K562 (cell line): ENCODE data around the gene MRM2. TPM values are rescaled to one million over a fixed set of nuclear protein-coding genes. Genes with fewer than 3 reads are reported as not detected.

ENCODE experiments used
- ATAC-seq: fragments of 200-7000 bp; cut with Tn5 transposase; 3 replicates; pipeline ENCODE4 v1.9.1; 2020; ENCODE audit warnings: moderate library complexity
- BruUV-seq: library from RNA; stranded (reverse); fragments of 400-500 nt; replicated peaks from 2 replicates; lab custom pipeline; 2021; lab: Mats Ljungman, UMichigan
- CTCF ChIA-PET: fragments of 300-600 bp; formaldehyde crosslinking; extraction: SDS; loops from one replicate; lab custom pipeline; 2021; ENCODE audit warnings: low intra/inter-chr PET ratio; lab: Yijun Ruan, JAX
- POLR2A ChIA-PET: fragments of 300-600, 350-650 bp; sonication (Branson Sonifier 250); formaldehyde crosslinking; extraction: SDS; loops from one replicate; lab custom pipeline; 2021; ENCODE audit warnings: antibody characterized with exemption, inconsistent platforms; lab: Yijun Ruan, JAX
- DNase-seq, 4 experiments: peaks; one replicate each; pipeline versions ENCODE4 v3.0.0 to v3.0.0-alpha.2; 2011 to 2018; ENCODE audit warnings: low spot score in 3 of 4, mixed read lengths in 3 of 4; ENCODE audit errors: extremely low read depth in 1 of 4
- FAIRE-seq: peaks from 2 replicates; lab custom pipeline; 2011; peaks lifted over from hg19 to GRCh38; lab: Jason Lieb, UNC
- H2AFZ ChIP-seq: 2 replicates; pipeline ENCODE4 v1.6.0; 2011; ENCODE audit warnings: low read depth, low read length, control low read depth, inconsistent platforms
- H3K27ac ChIP-seq: fragments of 200-600 bp; 3 replicates; pipeline ENCODE4 v1.8.0; 2011; ENCODE audit warnings: low read depth, mild to moderate bottlenecking, control low read depth, inconsistent platforms, low read length, moderate library complexity, mixed read lengths; ENCODE audit errors: extremely low read depth
- H3K27me3 ChIP-seq, 2 experiments: fragments of 300-600 bp in 1 of 2; 2 replicates in 1 of 2; 3 replicates in 1 of 2; pipeline versions ENCODE4 v1.6.0 to v1.8.0; 2011; ENCODE audit warnings: inconsistent platforms in 2 of 2, low read length in 2 of 2, mild to moderate bottlenecking in 1 of 2, mixed read lengths in 1 of 2, moderate library complexity in 1 of 2; ENCODE audit not compliant: control insufficient read depth in 2 of 2, insufficient read depth in 2 of 2
- H3K36me3 ChIP-seq: fragments of 300-600 bp; 3 replicates; pipeline ENCODE4 v1.8.0; 2011; ENCODE audit warnings: mild to moderate bottlenecking, low read length, inconsistent platforms; ENCODE audit not compliant: control insufficient read depth, insufficient read depth
- H3K4me1 ChIP-seq, 2 experiments: fragments of 200-600 bp in 1 of 2; replicated peaks in 1 of 2; 2 replicates in 1 of 2; 3 replicates in 1 of 2; pipeline versions ENCODE4 v1.5.1 to v1.8.0; 2011; ENCODE audit warnings: inconsistent platforms in 2 of 2, low read length in 2 of 2, mild to moderate bottlenecking in 1 of 2, mixed read lengths in 1 of 2, moderate library complexity in 1 of 2; ENCODE audit not compliant: control insufficient read depth in 2 of 2, insufficient read depth in 2 of 2
- H3K4me2 ChIP-seq: 2 replicates; pipeline ENCODE4 v1.6.1; 2011; ENCODE audit warnings: low read length, control low read depth, inconsistent platforms, mixed read lengths; ENCODE audit not compliant: insufficient read depth
- H3K4me3 ChIP-seq: fragments of 200-600 bp; sonication (generic), shearing (Covaris generic); 2 replicates; pipeline ENCODE4 v1.5.1; 2016; ENCODE audit warnings: control low read depth, inconsistent platforms
- H3K79me2 ChIP-seq: fragments of 200-600 bp; 3 replicates; pipeline ENCODE4 v1.8.0; 2011; ENCODE audit warnings: low read length, inconsistent platforms; ENCODE audit not compliant: control insufficient read depth, insufficient read depth
- H3K9ac ChIP-seq, 2 experiments: 2 replicates each; pipeline versions ENCODE4 v1.6.0 to v1.6.1; 2011; ENCODE audit warnings: low read depth in 2 of 2, low read length in 2 of 2, control low read depth in 1 of 2, inconsistent platforms in 1 of 2, mild to moderate bottlenecking in 1 of 2, mixed read lengths in 1 of 2; ENCODE audit not compliant: insufficient read depth in 1 of 2
- H3K9me1 ChIP-seq: one replicate; pipeline ENCODE4 v1.6.0; 2011; ENCODE audit warnings: inconsistent platforms, mild to moderate bottlenecking, low read length, moderate library complexity; ENCODE audit not compliant: control insufficient read depth, insufficient read depth
- H3K9me3 ChIP-seq: replicated peaks from 2 replicates; pipeline ENCODE4 v1.5.1; 2011; ENCODE audit warnings: low read depth, low read length, inconsistent platforms; ENCODE audit not compliant: control insufficient read depth, insufficient read depth
- H4K20me1 ChIP-seq: replicated peaks from 2 replicates; pipeline ENCODE4 v1.6.1; 2011; ENCODE audit warnings: low read length, inconsistent platforms, mixed read lengths; ENCODE audit not compliant: control insufficient read depth, insufficient read depth
- NFIC ChIP-seq: fragments of 450-650 bp; IDR thresholded peaks from 2 replicates; pipeline ENCODE4 v1.6.1; 2017; ENCODE audit warnings: mild to moderate bottlenecking, inconsistent platforms
- RBM22 ChIP-seq: fragments of 200-400 bp; formaldehyde crosslinking; IDR thresholded peaks from 2 replicates; pipeline ENCODE4 v1.6.1; 2018; ENCODE audit warnings: low read length, low read depth; ENCODE audit not compliant: poor library complexity, severe bottlenecking
- WGBS: fragments of 100-300 bp; shearing (Covaris generic); methylation state at CpG from one replicate; pipeline ENCODE4 v1.1.6; 2016; ENCODE audit warnings: low coverage, mixed read lengths; ENCODE audit not compliant: insufficient coverage; ENCODE audit errors: missing lambda C conversion rate; 5-methylcytosine and 5-hydroxymethylcytosine counted together
- in situ Hi-C: fragments of 300-500 bp; cut with MboI; formaldehyde crosslinking; loops from 4 replicates; pipeline ENCODE4 v1.15.0; 2018; ENCODE audit warnings: inconsistent platforms, mixed read lengths
- intact Hi-C: fragments of 100-400 bp; cut with micrococcal nuclease; formaldehyde crosslinking; loops from 2 replicates; pipeline ENCODE4 v1.14.2; 2022
- polyA plus RNA-seq, 8 experiments: library from polyadenylated mRNA; depleted of rRNA in 4 of 8; stranded (reverse) in 5 of 8; unstranded in 3 of 8; fragments of >200 nt; fragmentation: Nextera tagmentation in 2 of 8; fragmentation: Illumina TruSeq in 1 of 8; extraction: Ambion mirVana in 2 of 8; extraction: Trizol in 1 of 8; gene quantifications; 2 replicates each; pipeline versions ENCODE4 v1.2.1 to v1.2.3, GENCODE V29; 2011 to 2014; ENCODE audit warnings: inconsistent platforms in 1 of 8, missing spikeins in 1 of 8
- total RNA-seq, 7 experiments: library from RNA; depleted of rRNA in 6 of 7; stranded (reverse); fragments of >200 nt in 6 of 7; fragmentation: Illumina TruSeq in 2 of 7; extraction: Trizol in 2 of 7; gene quantifications; 2 replicates each; pipeline versions ENCODE4 v1.2.1 to v1.2.3, GENCODE V29; 2011 to 2021; ENCODE audit warnings: low replicate concordance in 1 of 7
- TF ChIP-seq, protein P1 (sequence below): sonication (generic); formaldehyde crosslinking; IDR thresholded peaks from 2 replicates; pipeline ENCODE4 v1.8.0; 2022; ENCODE audit warnings: mild to moderate bottlenecking, missing genetic modification reagents
- TF ChIP-seq, protein P2 (sequence below): fragments of 250-450 bp; sonication (Bioruptor Pico); IDR thresholded peaks from 2 replicates; pipeline ENCODE4 v1.5.0; 2021

MRM2 gene
- total and polyA plus RNA-seq, 9 of the 15 experiments (the other 6 are each of a cell fraction or from before 2014, with no cell fraction given): 32.4 to 116 (median 50.5) TPM

DNA sequence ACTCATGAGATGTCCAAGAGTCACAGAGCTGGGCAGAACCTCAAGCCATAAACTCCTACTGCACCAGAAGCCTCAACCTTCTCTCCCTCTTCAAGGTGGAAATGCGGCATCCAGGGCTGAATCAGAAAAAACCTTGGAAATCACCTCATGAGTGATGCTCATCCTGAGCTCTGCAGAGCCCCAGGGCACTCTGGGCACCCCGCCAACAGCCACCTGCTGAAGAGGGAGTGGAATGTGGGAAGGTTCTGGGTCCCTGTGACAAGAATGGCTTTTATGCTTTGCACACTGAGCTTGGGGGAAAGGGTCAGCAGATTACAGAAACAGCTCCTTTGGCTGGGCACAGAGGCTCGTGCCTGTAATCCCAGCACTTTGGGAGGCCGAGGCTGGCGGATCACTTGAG is 18.8 kb upstream of the MRM2 start:
- POLR2A ChIA-PET: interaction anchor here (0.5 to 0.8 kb wide), 3 partner anchors 9 to 406 kb away, joined by 3 to 6 read pairs (median 4); no protein-coding TSS in a partner anchor
- no TSS peak for BruUV-seq
- Histone ChIP-seq H3K4me1 (peaks cover 0 to 14% of the 10 kb centered on the region in 2 experiments; a peak in 1 of 5 replicates), H3K27ac (no peak overlapping the region), H3K9ac (peak overlapping the region in 1 of 2 experiments; percentile 26; a peak in 1 of 4 replicates), H2AFZ (no peak overlapping the region), H3K9me3 (no peaks in the 10 kb centered on the region), H4K20me1 (no peaks in the 10 kb centered on the region)
- CTCF ChIA-PET: no interaction called here
- ATAC-seq: no peak
- intact Hi-C loops: no loop called here
- TF ChIP-seq, protein P1, sequence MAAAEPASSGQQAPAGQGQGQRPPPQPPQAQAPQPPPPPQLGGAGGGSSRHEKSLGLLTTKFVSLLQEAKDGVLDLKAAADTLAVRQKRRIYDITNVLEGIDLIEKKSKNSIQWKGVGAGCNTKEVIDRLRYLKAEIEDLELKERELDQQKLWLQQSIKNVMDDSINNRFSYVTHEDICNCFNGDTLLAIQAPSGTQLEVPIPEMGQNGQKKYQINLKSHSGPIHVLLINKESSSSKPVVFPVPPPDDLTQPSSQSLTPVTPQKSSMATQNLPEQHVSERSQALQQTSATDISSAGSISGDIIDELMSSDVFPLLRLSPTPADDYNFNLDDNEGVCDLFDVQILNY (CRISPR knock-in tag): no peak
- peak; percentile 46; the same call in 1 of the 2 replicates for TF ChIP-seq NFIC
- TF ChIP-seq, all 486 proteins: peak for 1
- peaks cover 53% of the 10 kb centered on the region; the same call in 2 of the 3 replicates for H3K36me3 ChIP-seq
- 87% methylated on average over 4 of the region's 5 CpGs for WGBS
- in situ Hi-C loops: no loop called here
- H3K79me2 ChIP-seq: no peaks in the 10 kb centered on the region
- FAIRE-seq (no peak), DNase-seq (no peak)
- no peaks in the 10 kb centered on the region for H3K9me1 ChIP-seq
- no peak overlapping the region for H3K4me3 ChIP-seq
- H3K4me2 ChIP-seq: no peak overlapping the region
- H3K27me3 ChIP-seq: no peaks in the 10 kb centered on the region

GRCh38 chr7:2259480-2259879 is 17.5 kb upstream of the MRM2 start:
- Histone ChIP-seq H3K9ac (no peak overlapping the region; a peak in 1 of 4 replicates), H3K27ac (no peak overlapping the region), H3K9me1 (no peaks in the 10 kb centered on the region), H4K20me1 (no peaks in the 10 kb centered on the region)
- BruUV-seq: no TSS peak
- POLR2A ChIA-PET: interaction anchor here (0.6 to 1.8 kb wide), 2 partner anchors 11 to 45 kb away, joined by 3 to 9 read pairs; no protein-coding TSS in a partner anchor
- peak; percentile 1 for TF ChIP-seq RBM22
- TF ChIP-seq, protein P2, sequence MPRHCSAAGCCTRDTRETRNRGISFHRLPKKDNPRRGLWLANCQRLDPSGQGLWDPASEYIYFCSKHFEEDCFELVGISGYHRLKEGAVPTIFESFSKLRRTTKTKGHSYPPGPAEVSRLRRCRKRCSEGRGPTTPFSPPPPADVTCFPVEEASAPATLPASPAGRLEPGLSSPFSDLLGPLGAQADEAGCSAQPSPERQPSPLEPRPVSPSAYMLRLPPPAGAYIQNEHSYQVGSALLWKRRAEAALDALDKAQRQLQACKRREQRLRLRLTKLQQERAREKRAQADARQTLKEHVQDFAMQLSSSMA (CRISPR knock-in tag): no peak
- TF ChIP-seq, all 486 proteins: peak for 1
- no peak overlapping the region for H3K4me3 ChIP-seq
- H3K36me3 ChIP-seq: peaks cover 65% of the 10 kb centered on the region; the same call in 2 of the 3 replicates
- DNase-seq (no peak), ATAC-seq (no peak), FAIRE-seq (no peak)
- H3K4me1 ChIP-seq: peaks cover 0 to 20% of the 10 kb centered on the region in 2 experiments; a peak in 1 of 5 replicates
- no peak overlapping the region for H3K4me2 ChIP-seq
- CTCF ChIA-PET: no interaction called here
- no peaks in the 10 kb centered on the region for H3K9me3 ChIP-seq
- intact Hi-C loops: no loop called here
- no peak overlapping the region for H2AFZ ChIP-seq
- in situ Hi-C loops: no loop called here
- H3K27me3 ChIP-seq: no peaks in the 10 kb centered on the region
- no peaks in the 10 kb centered on the region for H3K79me2 ChIP-seq
- WGBS: 94% methylated on average over 8 of the region's 9 CpGs
